ENCODE data around the gene TGFBR3L. TPM values are rescaled to one million over a fixed set of nuclear protein-coding genes. Genes with fewer than 3 reads are reported as not detected.

TGFBR3L gene
- total and polyA plus RNA-seq, 2 of the 8 experiments (the other 6 are each of a cell fraction or from before 2014, with no cell fraction given), result 3.1 to 3.7 TPM

DNA sequence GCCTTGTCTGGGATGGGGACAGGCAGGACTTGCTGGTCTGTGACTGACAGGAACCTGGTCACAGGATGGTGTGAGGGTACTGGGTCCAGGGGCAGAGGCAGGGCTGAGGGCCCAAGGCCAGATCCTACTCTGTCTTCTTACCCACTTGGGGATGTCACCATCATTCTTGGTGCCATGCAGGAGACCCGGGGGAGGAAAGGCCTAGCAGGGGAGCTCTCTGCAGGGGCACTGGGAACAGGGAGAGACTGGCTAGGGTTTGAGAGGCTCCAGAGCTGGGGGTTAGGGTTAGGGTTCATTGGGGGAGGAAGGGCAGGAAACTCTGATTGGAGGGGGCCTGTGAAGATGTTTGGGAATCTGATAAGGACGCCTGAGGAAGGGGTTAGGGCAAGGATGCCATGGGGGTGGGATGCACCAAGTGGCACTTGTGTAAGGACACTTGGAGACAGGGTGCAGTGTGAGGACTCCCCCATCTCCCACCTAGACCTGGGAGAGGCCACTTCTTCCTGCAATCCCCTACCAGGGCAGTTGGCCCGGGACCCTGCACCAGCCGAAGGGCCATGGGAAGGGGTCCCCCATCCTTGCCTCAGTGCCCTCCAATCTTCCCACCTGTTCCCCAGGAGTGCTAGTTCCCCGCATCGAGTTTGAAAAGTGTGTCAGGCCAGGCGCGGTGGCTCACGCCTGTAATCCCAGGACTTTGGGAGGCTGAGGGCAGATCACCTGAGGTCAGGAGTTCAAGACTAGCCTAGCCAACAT is 47.4 kb upstream of the TGFBR3L start (continued):
- TF ChIP-seq CHD7 (IDR thresholded peaks at IDR 0.05; ENCODE audit: insufficient replicate concordance, low read length) (no peak), MAX (IDR thresholded peaks at IDR 0.05) (no peak), NANOG (IDR thresholded peaks at IDR 0.05; ENCODE audit: insufficient read depth, low read depth, low read length, poor library complexity, severe bottlenecking) (no peak), CTBP2 (IDR thresholded peaks at IDR 0.05; ENCODE audit: borderline replicate concordance, insufficient read depth, insufficient read length, low read length) (no peak), SIX5 (IDR thresholded peaks at IDR 0.05; ENCODE audit: low read depth, low read length) (no peak), SP1 (IDR thresholded peaks at IDR 0.05; ENCODE audit: low read depth, low read length) (no peak), CREB1 (IDR thresholded peaks at IDR 0.05) (no peak), EP300 (IDR thresholded peaks at IDR 0.05; ENCODE audit: borderline replicate concordance in 1 of 2, low read depth in 2 of 2, low read length in 2 of 2) (no peak), GABPA (IDR thresholded peaks at IDR 0.05; ENCODE audit: borderline replicate concordance, insufficient read depth, low read length) (no peak), POU5F1 (IDR thresholded peaks at IDR 0.05; ENCODE audit: low read depth, low read length) (no peak)

Measured in H1 (cell line).